Right ventricle myocardium superior (tissue), 1 donor: ENCODE data around the gene CIAO3. TPM values are rescaled to one million over a fixed set of nuclear protein-coding genes. Genes with fewer than 3 reads are reported as not detected.

Experiments
- microRNA-seq: library from miRNA; unstranded; fragments of <30 nt; microRNA quantifications from one replicate; pipeline ENCODE4 v1.2.0, GENCODE V29; 2020
- total RNA-seq: library from RNA; stranded (reverse); fragmentation: NEBNext Ultra II Directional; extraction: Animal tissue kit (Norgen Biotek cat#: 25700); gene quantifications from one replicate; pipeline ENCODE4 v1.2.1, GENCODE V29; 2021
- donor health status: DM: no; HTN: yes; CAD: no; lungs with severe emphysema.

Gene CIAO3
- total RNA-seq, 1 donor from 2014 or later = 29.2 TPM

Small RNAs within 50 kb of the gene (microRNA-seq; reads per million reads assigned to microRNA genes)
- gene MIR662 = not detected

Other genes starting within 250 kb of the CIAO3 start
- 17.7 TPM for gene CAPN15, start 213.3 kb downstream of the CIAO3 start, total RNA-seq
- not detected for gene PRR35, start 180.6 kb downstream of the CIAO3 start, total RNA-seq
- gene NHLRC4, start 174.0 kb downstream of the CIAO3 start, total RNA-seq = 0.38 TPM
- gene PIGQ, start 171.0 kb downstream of the CIAO3 start, total RNA-seq = 18.0 TPM
- 11.0 TPM for gene RAB40C, start 150.9 kb downstream of the CIAO3 start, total RNA-seq
- 0.13 TPM for gene WFIKKN1, start 110.0 kb downstream of the CIAO3 start, total RNA-seq
- gene METTL26, start 104.7 kb downstream of the CIAO3 start, total RNA-seq = 52.5 TPM
- 205 TPM for gene MCRIP2, start 99.2 kb downstream of the CIAO3 start, total RNA-seq
- gene WDR90, start 91.6 kb downstream of the CIAO3 start, total RNA-seq = 10.8 TPM
- 81.9 TPM for gene RHOT2, start 72.9 kb downstream of the CIAO3 start, total RNA-seq
- 2.0 TPM for gene RHBDL1, start 65.3 kb downstream of the CIAO3 start, total RNA-seq
- 126 TPM for gene STUB1, start 60.6 kb downstream of the CIAO3 start, total RNA-seq
- 42.4 TPM for gene JMJD8, start 56.7 kb downstream of the CIAO3 start, total RNA-seq
- gene WDR24, start 50.6 kb downstream of the CIAO3 start, total RNA-seq = 7.6 TPM
- gene FBXL16, start 35.2 kb downstream of the CIAO3 start, total RNA-seq = not detected
- gene METRN, start 25.9 kb downstream of the CIAO3 start, total RNA-seq = 59.6 TPM
- 27.5 TPM for gene ANTKMT, start 19.9 kb downstream of the CIAO3 start, total RNA-seq
- 0.32 TPM for gene CCDC78, start 14.6 kb downstream of the CIAO3 start, total RNA-seq
- 13.8 TPM for gene HAGHL, start 13.9 kb downstream of the CIAO3 start, total RNA-seq
- 1.0 TPM for gene MSLN, start 19.7 kb upstream of the CIAO3 start, total RNA-seq
- gene RPUSD1, start 47.4 kb upstream of the CIAO3 start, total RNA-seq = 7.8 TPM
- 3.7 TPM for gene CHTF18, start 47.6 kb upstream of the CIAO3 start, total RNA-seq
- gene GNG13, start 59.7 kb upstream of the CIAO3 start, total RNA-seq = not detected
- 5.6 TPM for gene LMF1, start 230.0 kb upstream of the CIAO3 start, total RNA-seq
- 1.0 TPM for gene SOX8, start 240.8 kb upstream of the CIAO3 start, total RNA-seq